Natural killer cell (primary cell): ENCODE measurements around the gene HOXD10. TPM values are rescaled to one million over a fixed set of nuclear protein-coding genes. Genes with fewer than 3 reads are reported as not detected.
A peak's percentile ranks its signal among the peaks of the same experiment; 100 is the strongest.

Experiments used
- ATAC-seq, 3 donors: fragments of 150-1000 bp in 2 of 3; fragments of 200-7000 bp in 1 of 3; cut with Tn5 transposase; 1 replicate in 1 of 3; 2 replicates in 2 of 3; pipeline ENCODE4 v1.10.0; 2021; ENCODE audit warnings: mild to moderate bottlenecking in 2 of 3, moderate library complexity in 2 of 3
- DNase-seq, 2 donors: peaks; one replicate each; pipeline versions ENCODE4 v3.0.0 to v3.0.0-alpha.2; 2013 to 2021; ENCODE audit warnings: mixed read lengths in 1 of 2
- H3K27ac ChIP-seq: one replicate; pipeline ENCODE4 v1.5.1; 2013; ENCODE audit warnings: mild to moderate bottlenecking, low read length
- H3K27me3 ChIP-seq: one replicate; pipeline ENCODE4 v1.6.1; 2013; ENCODE audit warnings: low read length; ENCODE audit not compliant: control insufficient read depth, insufficient read depth
- H3K36me3 ChIP-seq: one replicate; pipeline ENCODE4 v1.6.1; 2013; ENCODE audit warnings: low read length; ENCODE audit not compliant: control insufficient read depth, insufficient read depth
- H3K4me1 ChIP-seq: one replicate; pipeline ENCODE4 v1.6.1; 2013; ENCODE audit warnings: low read length; ENCODE audit not compliant: control insufficient read depth, insufficient read depth
- H3K4me3 ChIP-seq: one replicate; pipeline ENCODE4 v1.5.1; 2013; ENCODE audit warnings: low read length
- H3K9me3 ChIP-seq: one replicate; pipeline ENCODE4 v1.6.1; 2013; ENCODE audit warnings: low read length; ENCODE audit not compliant: control insufficient read depth, insufficient read depth
- H3K27ac Mint-ChIP-seq, 2 donors: one replicate each; pipeline ENCODE4 v1.8.0; 2022; ENCODE audit warnings: mild to moderate bottlenecking in 2 of 2, mixed read lengths in 2 of 2, moderate library complexity in 1 of 2
- H3K27me3 Mint-ChIP-seq, 2 donors: one replicate each; pipeline ENCODE4 v1.8.0; 2022; ENCODE audit warnings: low read depth in 2 of 2, mixed read lengths in 2 of 2
- H3K36me3 Mint-ChIP-seq: one replicate; pipeline ENCODE4 v1.8.0; 2022; ENCODE audit warnings: mixed read lengths
- H3K4me1 Mint-ChIP-seq, 2 donors: one replicate each; pipeline ENCODE4 v1.8.0; 2022; ENCODE audit warnings: mixed read lengths in 2 of 2
- H3K4me3 Mint-ChIP-seq: one replicate; pipeline ENCODE4 v1.8.0; 2022; ENCODE audit warnings: mild to moderate bottlenecking, moderate library complexity, mixed read lengths
- H3K9me3 Mint-ChIP-seq, 2 donors: one replicate each; pipeline ENCODE4 v1.8.0; 2022; ENCODE audit warnings: mixed read lengths in 2 of 2
- CTCF ChIP-seq: fragments of 200-600 bp; IDR thresholded peaks from one replicate; pipeline ENCODE4 v1.8.0; 2022; ENCODE audit warnings: antibody characterized with exemption
- WGBS: methylation state at CpG from one replicate; pipeline ENCODE4 v1.1.7; 2013; ENCODE audit warnings: missing lambda C conversion rate; ENCODE audit not compliant: insufficient coverage; 5-methylcytosine and 5-hydroxymethylcytosine counted together
- intact Hi-C: fragments of 100-400 bp; cut with micrococcal nuclease; formaldehyde crosslinking; loops from one replicate; pipeline ENCODE4 v1.14.2; 2022
- total RNA-seq, 4 donors: library from RNA; stranded (reverse); fragments of 120-200 nt in 1 of 4; gene quantifications; one replicate each; pipeline versions ENCODE4 v1.2.3 to v1.2.4, GENCODE V29; 2013 to 2022

Gene HOXD10
- total RNA-seq, 3 donors from 2014 or later (not counting 1 experiment from before 2014, with no cell fraction given): not detected

GRCh38 chr2:176104316-176105077 is 12.1 kb upstream of the HOXD10 start:
- ATAC-seq (no peak), DNase-seq (peak in 1 of 2 donors; percentile 10)
- Histone ChIP-seq H3K27ac (no peak overlapping the region), H3K36me3 (no peaks in the 10 kb centered on the region), H3K27me3 (peaks cover 73% of the 10 kb centered on the region), H3K4me3 (no peak overlapping the region), H3K4me1 (peaks cover 3% of the 10 kb centered on the region), H3K9me3 (peaks cover 4% of the 10 kb centered on the region)
- Mint-ChIP-seq H3K36me3 (peaks cover 5% of the 10 kb centered on the region), H3K4me3 (no peak overlapping the region), H3K4me1 (peaks cover 0 to 27% of the 10 kb centered on the region in 2 donors), H3K27me3 (peaks cover 75 to 77% of the 10 kb centered on the region in 2 donors), H3K27ac (no peak overlapping the region), H3K9me3 (no peaks in the 10 kb centered on the region)
- intact Hi-C loops: no loop called here
- no peak for TF ChIP-seq CTCF
- 9% methylated on average over 56 of the region's 56 CpGs for WGBS

- 10% methylated on average over 25 of the region's 25 CpGs for WGBS
- DNase-seq (no peak), ATAC-seq (no peak)
- peaks cover 75% of the 10 kb centered on the region for H3K27me3 ChIP-seq
- peaks cover 80 to 82% of the 10 kb centered on the region in 2 donors for H3K27me3 Mint-ChIP-seq
- H3K4me1 ChIP-seq: peaks cover 3% of the 10 kb centered on the region
- H3K4me1 Mint-ChIP-seq: peaks cover 0 to 27% of the 10 kb centered on the region in 2 donors
- intact Hi-C loops: no loop called here
- no peaks in the 10 kb centered on the region for H3K9me3 Mint-ChIP-seq
- TF ChIP-seq CTCF: no peak
- peaks cover 8% of the 10 kb centered on the region for H3K36me3 Mint-ChIP-seq
- peaks cover 4% of the 10 kb centered on the region for H3K9me3 ChIP-seq
- H3K4me3 Mint-ChIP-seq: no peak overlapping the region
- no peak overlapping the region for H3K4me3 ChIP-seq
- H3K27ac ChIP-seq: no peak overlapping the region
- no peaks in the 10 kb centered on the region for H3K36me3 ChIP-seq
- no peak overlapping the region for H3K27ac Mint-ChIP-seq
Observed at GRCh38 chr2:176105078-176105729, 11.4 kb upstream of the HOXD10 start.

- intact Hi-C loops: no loop called here
- 9% methylated on average over 25 of the region's 25 CpGs for WGBS
- Mint-ChIP-seq H3K4me3 (peak overlapping the region; percentile 51), H3K27ac (no peak overlapping the region), H3K4me1 (peaks cover 0 to 27% of the 10 kb centered on the region in 2 donors), H3K9me3 (no peaks in the 10 kb centered on the region), H3K36me3 (peaks cover 8% of the 10 kb centered on the region), H3K27me3 (peaks cover 80% of the 10 kb centered on the region in 2 donors)
- Histone ChIP-seq H3K36me3 (no peaks in the 10 kb centered on the region), H3K4me3 (no peak overlapping the region), H3K27me3 (peaks cover 75% of the 10 kb centered on the region), H3K4me1 (peaks cover 3% of the 10 kb centered on the region), H3K27ac (no peak overlapping the region), H3K9me3 (no peaks in the 10 kb centered on the region)
- no peak for ATAC-seq
- DNase-seq: peak in 1 of 2 donors; percentile 12
- TF ChIP-seq CTCF: no peak
Observed at GRCh38 chr2:176105730-176106580, 10.6 kb upstream of the HOXD10 start.
